ENCODE results near the gene FADS1. TPM values are rescaled to one million over a fixed set of nuclear protein-coding genes. Genes with fewer than 3 reads are reported as not detected.

The FADS1 gene
- 10 to 100 TPM; 25.7 to 27.1 TPM for total RNA-seq

DNA sequence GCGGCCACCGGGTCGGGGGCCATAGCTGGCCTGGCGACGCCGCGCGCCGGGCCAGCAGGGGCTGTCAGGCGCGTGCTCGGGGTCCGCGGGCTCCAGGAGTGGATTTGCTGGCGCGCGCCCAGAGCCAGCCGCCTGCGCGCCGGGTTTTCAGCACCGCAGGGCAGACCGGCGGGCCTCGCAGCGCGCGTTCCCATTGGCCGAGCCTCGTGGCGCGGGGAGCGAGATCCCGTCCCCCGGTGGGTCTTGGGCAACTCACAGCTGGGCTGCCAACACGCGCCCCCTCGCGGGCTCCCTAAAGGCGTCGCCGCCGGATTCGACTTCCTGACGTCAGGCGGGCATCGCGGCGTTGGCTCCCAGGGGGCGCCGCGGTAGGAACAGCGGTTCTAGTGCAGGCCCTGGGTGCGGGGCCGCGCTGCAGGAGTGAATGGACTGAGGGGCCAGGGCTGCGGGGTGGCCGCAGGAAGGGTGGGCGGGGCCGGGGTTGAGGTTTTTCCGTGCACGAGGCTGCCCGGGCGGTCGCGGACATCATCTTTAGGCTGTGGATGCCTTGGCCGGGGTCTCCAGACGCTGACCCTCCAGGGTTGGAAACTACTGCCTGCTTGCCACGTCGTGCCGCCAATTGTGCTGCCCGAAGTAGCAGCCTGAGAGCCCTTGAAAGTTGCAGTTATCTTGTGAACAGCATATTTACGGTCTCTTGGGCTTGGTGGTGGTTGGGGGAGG is at the start of gene FADS1:
TSS of gene FADS1 (minus strand) at position 268 of the 720 bp plus-strand sequence. CDS start at position 194, 74 bp downstream.
- POLR2A ChIA-PET: no interaction called here

DNA sequence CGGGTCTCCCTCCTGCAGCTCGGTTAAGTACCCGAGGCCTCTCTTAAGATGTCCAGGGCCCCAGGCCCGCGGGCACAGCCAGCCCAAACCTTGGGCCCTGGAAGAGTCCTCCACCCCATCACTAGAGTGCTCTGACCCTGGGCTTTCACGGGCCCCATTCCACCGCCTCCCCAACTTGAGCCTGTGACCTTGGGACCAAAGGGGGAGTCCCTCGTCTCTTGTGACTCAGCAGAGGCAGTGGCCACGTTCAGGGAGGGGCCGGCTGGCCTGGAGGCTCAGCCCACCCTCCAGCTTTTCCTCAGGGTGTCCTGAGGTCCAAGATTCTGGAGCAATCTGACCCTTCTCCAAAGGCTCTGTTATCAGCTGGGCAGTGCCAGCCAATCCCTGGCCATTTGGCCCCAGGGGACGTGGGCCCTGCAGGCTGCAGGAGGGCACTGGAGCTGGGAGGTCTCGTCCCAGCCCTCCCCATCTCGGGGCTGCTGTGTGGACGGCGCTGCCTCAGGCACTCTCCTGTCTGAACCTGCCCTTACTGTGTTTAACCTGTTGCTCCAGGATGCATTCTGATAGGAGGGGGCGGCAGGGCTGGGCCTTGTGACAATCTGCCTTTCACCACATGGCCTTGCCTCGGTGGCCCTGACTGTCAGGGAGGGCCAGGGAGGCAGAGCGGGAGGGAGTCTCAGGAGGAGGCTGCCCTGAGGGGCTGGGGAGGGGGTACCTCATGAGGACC is 49.6 kb upstream of the FADS1 start:
- ChIA-PET CTCF (interaction anchor here (0.6 to 1.5 kb wide), 3 partner anchors 12 to 141 kb away, joined by 3 to 4 read pairs (median 3); no protein-coding TSS in a partner anchor), POLR2A (no interaction called here)
- H3K36me3 Mint-ChIP-seq (ENCODE audit: low read depth): peaks cover 11% of the 10 kb centered on the region
- H3K4me1 Mint-ChIP-seq: peaks cover 5% of the 10 kb centered on the region
- peaks cover 2% of the 10 kb centered on the region for H3K27me3 Mint-ChIP-seq
- H3K27ac Mint-ChIP-seq: no peak overlapping the region
- H3K4me3 Mint-ChIP-seq: no peak overlapping the region
- DNase-seq: no peak
- H3K9me3 Mint-ChIP-seq: no peaks in the 10 kb centered on the region

More for the DNA sequence above, at the start of gene FADS1:
- H3K36me3 Mint-ChIP-seq (ENCODE audit: low read depth): peaks cover 25% of the 10 kb centered on the region
- H3K4me3 Mint-ChIP-seq: peak within 1 kb of the TSS; percentile 93
- peaks cover 17% of the 10 kb centered on the region for H3K4me1 Mint-ChIP-seq
- CTCF ChIA-PET: interaction anchor here (1.0 to 6.7 kb wide), 6 partner anchors 11 to 77 kb away, joined by 3 to 57 read pairs (median 13); partner anchors contain the start of genes FADS2, FEN1 and TMEM258
- H3K27ac Mint-ChIP-seq: peak within 1 kb of the TSS; percentile 94
- peak; percentile 85 for DNase-seq
- peaks cover 22% of the 10 kb centered on the region for H3K27me3 Mint-ChIP-seq
- no peaks in the 10 kb centered on the region for H3K9me3 Mint-ChIP-seq

DNA sequence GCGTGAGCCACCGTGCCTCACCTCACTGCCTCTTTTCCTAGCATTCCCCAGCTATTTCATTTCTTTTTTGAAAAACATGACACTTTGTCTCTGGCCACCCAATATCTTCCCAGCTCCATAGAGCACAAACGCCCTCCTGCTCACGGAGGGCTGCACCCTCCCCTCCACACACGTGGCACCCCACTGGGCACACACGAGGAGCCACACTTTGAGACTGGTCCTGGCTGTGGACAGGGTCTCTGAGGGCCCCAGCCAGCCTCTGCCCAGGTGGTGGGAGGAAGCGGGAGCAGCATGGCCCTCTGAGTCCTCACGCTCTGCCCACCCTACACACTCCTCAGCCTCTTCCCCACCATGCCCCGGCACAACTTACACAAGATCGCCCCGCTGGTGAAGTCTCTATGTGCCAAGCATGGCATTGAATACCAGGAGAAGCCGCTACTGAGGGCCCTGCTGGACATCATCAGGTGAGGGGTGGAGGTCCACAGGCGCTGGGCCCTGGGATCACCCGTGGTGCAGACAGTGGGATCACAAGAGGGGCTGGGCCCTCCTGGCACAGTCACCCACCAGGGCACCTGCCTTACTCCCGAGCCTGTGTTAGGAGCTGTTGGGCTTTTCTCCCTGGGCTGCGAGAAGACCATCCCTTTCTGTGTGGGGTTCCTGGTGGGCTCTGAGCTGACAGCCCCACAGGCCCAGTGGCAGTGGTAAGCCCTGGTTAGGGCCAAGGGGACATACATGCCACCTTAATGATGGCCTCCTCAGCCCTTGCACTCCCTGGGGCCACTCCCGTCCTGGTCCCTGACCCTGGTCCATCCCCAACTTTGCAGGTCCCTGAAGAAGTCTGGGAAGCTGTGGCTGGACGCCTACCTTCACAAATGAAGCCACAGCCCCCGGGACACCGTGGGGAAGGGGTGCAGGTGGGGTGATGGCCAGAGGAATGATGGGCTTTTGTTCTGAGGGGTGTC is 48.3 kb upstream of the FADS1 start:
- peaks cover 17% of the 10 kb centered on the region for H3K36me3 Mint-ChIP-seq (ENCODE audit: low read depth)
- ChIA-PET CTCF (interaction anchor here (1.0 kb wide), 1 partner anchor 50 kb away, joined by 3 read pairs; no protein-coding TSS in a partner anchor), POLR2A (no interaction called here)
- H3K27ac Mint-ChIP-seq: peak overlapping the region; percentile 19
- no peaks in the 10 kb centered on the region for H3K9me3 Mint-ChIP-seq
- H3K4me1 Mint-ChIP-seq: no peaks in the 10 kb centered on the region
- H3K27me3 Mint-ChIP-seq: no peaks in the 10 kb centered on the region
- no peak for DNase-seq
- no peak overlapping the region for H3K4me3 Mint-ChIP-seq

DNA sequence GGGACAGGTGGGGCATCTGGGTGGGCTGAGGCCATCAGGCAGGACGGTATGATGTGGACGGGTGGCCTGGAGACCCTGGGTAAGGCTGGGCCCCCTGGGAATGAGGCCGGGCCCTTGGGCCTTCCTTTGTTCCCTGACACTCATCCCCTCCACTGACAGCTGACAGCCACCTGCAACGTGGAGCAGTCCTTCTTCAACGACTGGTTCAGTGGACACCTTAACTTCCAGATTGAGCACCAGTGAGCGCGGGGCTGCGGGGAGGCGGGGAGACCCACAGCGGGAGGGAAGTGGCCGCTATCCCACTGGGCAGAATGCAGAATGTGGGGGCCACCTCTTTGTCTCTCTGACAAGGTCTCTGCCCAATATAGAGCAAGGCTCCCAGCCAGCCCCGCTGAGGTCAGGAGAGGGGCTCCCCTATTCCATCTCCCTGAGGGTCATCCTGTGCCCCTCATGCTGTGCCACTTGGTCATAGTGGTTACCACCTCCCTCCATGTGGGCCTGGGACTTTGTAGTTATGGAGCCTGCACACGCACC is 46.8 kb upstream of the FADS1 start:
- DNase-seq: no peak
- Mint-ChIP-seq H3K9me3 (no peaks in the 10 kb centered on the region), H3K4me3 (no peak overlapping the region), H3K4me1 (no peaks in the 10 kb centered on the region), H3K27ac (no peak overlapping the region), H3K36me3 (ENCODE audit: low read depth) (peaks cover 26% of the 10 kb centered on the region), H3K27me3 (no peaks in the 10 kb centered on the region)
- CTCF ChIA-PET: no interaction called here
- POLR2A ChIA-PET: no interaction called here

DNA sequence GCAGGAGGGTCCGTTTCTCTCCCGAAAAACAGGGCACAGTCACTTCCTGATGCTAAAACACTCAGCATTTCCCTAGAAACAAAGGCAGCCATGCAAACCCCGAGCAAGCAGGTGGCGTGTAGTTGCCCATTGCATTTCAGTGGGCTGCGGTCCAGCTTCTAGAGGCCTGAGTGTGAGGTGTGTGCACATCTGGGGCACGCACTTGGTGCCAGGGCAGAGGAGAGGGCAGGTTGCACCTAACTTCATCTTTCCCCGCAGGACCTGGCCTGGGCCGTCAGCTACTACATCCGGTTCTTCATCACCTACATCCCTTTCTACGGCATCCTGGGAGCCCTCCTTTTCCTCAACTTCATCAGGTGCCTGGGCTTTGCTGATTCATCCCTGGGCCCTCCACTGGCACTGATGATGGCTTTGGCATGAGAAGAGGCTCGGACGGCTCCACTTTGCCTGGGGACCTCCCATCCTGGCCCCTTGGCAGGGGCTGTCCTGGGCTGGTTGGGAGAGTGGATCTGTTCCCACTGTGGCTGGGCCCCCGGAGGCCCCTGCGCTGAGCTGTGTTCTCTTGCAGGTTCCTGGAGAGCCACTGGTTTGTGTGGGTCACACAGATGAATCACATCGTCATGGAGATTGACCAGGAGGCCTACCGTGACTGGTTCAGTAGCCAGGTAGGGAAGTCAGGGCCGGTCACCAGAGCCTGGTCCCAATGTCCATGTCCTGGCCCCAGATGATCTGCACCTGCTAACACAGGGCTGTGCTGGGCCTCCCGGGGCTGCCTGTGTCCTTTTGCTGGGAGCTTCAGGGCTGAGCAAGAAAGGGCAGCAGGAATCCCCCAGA is 46.1 kb upstream of the FADS1 start:
- no peak for DNase-seq
- Mint-ChIP-seq H3K4me1 (no peaks in the 10 kb centered on the region), H3K36me3 (ENCODE audit: low read depth) (peaks cover 26% of the 10 kb centered on the region), H3K27me3 (no peaks in the 10 kb centered on the region), H3K9me3 (no peaks in the 10 kb centered on the region), H3K4me3 (no peak overlapping the region), H3K27ac (no peak overlapping the region)
- ChIA-PET POLR2A (no interaction called here), CTCF (no interaction called here)

DNA sequence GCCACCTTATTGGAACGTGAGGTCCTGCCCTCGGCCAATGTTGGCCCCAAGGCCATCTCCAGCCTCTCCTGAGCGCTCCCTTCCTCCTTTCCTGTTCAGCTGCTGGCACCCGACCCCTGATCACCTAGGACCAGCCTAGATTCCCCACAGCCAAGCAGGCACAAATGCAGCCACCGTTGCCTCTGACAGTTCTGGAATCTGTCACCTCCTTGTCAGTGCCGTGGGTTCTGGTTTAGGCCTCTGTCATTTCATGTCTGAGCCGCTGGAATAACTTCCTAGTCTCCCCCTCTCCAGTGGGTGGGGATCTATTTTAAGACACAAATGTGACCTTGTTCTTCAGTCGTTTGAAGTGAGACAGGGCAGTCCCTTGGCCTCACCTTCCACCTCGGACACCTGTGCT is 44.8 kb upstream of the FADS1 start:
- Mint-ChIP-seq H3K36me3 (ENCODE audit: low read depth) (peaks cover 26% of the 10 kb centered on the region), H3K4me3 (no peak overlapping the region), H3K27me3 (no peaks in the 10 kb centered on the region), H3K27ac (no peak overlapping the region), H3K4me1 (no peaks in the 10 kb centered on the region), H3K9me3 (no peaks in the 10 kb centered on the region)
- no peak for DNase-seq
- ChIA-PET CTCF (no interaction called here), POLR2A (no interaction called here)

DNA sequence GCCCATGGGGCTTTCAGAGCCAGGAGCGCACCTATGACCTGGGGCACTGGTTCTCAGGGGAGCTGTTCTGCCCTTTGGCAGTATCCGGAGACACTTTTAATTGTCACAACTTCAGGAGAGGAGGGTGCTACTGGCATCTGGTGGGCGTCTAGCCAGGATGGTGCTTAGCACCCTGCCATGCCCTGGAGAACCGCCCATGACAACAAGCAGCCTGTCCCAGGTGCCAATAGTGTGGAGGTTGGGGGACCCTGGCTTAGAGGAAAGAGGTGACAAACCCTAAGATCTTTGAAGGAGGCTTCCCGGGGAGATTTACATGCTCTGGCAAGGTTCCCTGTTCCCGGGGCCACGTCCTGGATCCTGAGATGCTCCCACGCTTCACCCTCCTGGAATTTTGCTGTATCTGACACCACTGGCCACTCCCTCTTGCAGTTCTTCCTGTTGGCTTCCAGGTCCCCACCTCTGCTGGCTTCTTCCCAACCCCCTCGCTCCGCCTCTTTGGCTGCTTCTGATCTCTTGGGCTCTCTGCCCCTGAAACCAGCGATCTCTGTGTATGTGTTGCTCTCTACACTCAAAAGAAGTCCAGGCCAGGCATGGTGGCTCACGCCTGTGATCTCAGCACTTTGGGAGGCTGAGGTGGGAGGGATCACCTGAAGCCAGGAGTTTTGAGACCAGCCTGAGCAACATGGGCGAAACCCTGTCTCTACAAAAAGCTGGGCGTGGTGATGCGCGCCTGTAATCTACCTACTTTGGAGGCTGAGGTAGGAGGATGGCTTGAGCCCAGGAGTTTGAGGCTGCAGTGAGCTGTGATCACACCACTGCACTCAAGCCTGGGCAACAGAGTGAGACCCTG is 43.5 kb upstream of the FADS1 start:
- ChIA-PET CTCF (no interaction called here), POLR2A (no interaction called here)
- no peaks in the 10 kb centered on the region for H3K9me3 Mint-ChIP-seq
- H3K4me1 Mint-ChIP-seq: no peaks in the 10 kb centered on the region
- H3K27ac Mint-ChIP-seq: no peak overlapping the region
- no peak overlapping the region for H3K4me3 Mint-ChIP-seq
- H3K36me3 Mint-ChIP-seq (ENCODE audit: low read depth): peaks cover 24% of the 10 kb centered on the region
- no peak for DNase-seq
- H3K27me3 Mint-ChIP-seq: no peaks in the 10 kb centered on the region

DNA sequence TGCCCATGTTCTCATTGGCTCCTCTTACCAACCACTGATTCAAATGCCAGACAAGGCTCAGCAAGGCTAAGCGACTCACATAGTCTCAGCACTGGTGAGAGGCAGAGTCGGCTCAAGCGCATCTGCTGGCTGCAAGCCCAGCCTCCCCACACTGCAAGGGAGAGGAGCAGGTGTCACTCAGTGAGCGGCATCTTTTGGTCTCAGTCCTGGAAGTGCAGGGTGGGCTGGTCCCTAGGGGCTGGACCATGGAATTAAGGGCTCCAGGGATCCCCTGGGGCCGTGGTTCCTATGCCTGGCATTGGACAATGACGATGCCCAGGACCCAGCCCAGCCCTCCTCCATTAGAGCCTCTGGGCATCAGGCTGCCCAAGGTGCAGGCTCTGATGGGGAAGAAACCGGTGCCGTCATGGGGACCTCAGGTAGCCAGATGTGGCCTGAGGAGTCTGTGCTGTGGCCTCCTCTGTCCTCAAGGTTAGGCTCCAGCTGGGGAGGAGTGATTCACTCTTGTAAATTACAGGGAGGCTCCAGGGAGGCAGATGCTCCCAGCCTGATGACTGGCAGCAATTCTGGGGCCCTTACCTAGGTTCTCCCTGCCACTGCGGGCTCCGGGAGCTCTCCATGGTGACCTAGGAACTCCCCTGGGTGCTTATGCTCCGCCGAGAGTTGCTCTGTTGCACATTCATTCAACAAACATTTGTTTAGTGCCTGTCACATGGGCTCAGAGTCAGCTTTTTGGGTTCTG is 39.3 kb upstream of the FADS1 start:
- Mint-ChIP-seq H3K4me1 (peaks cover 1% of the 10 kb centered on the region), H3K36me3 (ENCODE audit: low read depth) (peaks cover 29% of the 10 kb centered on the region), H3K27ac (no peak overlapping the region), H3K9me3 (no peaks in the 10 kb centered on the region), H3K27me3 (no peaks in the 10 kb centered on the region), H3K4me3 (no peak overlapping the region)
- POLR2A ChIA-PET: no interaction called here
- CTCF ChIA-PET: interaction anchor here (2.6 kb wide), 1 partner anchor 14 kb away, joined by 7 read pairs; no protein-coding TSS in a partner anchor
- no peak for DNase-seq

DNA sequence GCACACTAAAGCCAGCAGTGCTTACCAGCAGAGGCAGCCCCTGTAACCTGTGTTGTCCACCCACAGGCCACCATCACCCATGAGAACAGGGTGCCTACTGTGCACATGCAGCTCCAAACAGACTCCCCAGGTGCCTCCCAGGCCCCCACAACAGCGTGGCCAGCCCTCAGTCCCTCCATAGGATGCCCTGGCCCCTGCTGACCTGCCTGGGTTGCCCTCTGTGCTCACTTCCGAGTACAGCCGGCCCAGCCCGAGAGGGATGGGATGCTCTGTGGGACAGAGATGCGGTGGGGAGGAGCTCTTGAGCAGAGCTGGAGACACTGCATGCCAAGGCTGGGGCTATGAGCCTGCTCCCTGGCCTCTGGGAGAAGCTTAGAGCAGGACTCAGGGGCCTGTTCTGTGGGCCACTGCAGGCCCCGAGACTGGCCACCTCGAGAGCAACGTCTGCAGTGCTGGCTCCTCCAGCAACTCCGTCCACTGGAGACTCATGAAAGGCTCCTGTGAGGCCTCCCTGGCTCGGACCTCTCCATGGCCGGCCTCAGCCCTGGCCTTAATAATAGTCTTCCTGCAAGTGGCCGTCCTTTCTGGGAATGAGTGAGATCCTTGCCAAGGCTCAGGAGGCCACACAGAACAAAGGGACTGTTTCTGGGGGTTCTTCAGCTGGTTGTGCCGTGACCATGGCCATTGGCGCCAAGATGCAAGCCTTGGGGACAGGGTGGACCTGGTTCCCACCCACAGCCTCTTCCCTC is 38.3 kb upstream of the FADS1 start:
- Mint-ChIP-seq H3K4me3 (no peak overlapping the region), H3K27ac (no peak overlapping the region), H3K4me1 (peaks cover 1% of the 10 kb centered on the region), H3K36me3 (ENCODE audit: low read depth) (peaks cover 29% of the 10 kb centered on the region), H3K27me3 (no peaks in the 10 kb centered on the region), H3K9me3 (no peaks in the 10 kb centered on the region)
- CTCF ChIA-PET: interaction anchor here (0.8 to 2.6 kb wide), 4 partner anchors 12 to 253 kb away, joined by 3 to 7 read pairs (median 3); no protein-coding TSS in a partner anchor
- POLR2A ChIA-PET: no interaction called here
- DNase-seq: no peak

DNA sequence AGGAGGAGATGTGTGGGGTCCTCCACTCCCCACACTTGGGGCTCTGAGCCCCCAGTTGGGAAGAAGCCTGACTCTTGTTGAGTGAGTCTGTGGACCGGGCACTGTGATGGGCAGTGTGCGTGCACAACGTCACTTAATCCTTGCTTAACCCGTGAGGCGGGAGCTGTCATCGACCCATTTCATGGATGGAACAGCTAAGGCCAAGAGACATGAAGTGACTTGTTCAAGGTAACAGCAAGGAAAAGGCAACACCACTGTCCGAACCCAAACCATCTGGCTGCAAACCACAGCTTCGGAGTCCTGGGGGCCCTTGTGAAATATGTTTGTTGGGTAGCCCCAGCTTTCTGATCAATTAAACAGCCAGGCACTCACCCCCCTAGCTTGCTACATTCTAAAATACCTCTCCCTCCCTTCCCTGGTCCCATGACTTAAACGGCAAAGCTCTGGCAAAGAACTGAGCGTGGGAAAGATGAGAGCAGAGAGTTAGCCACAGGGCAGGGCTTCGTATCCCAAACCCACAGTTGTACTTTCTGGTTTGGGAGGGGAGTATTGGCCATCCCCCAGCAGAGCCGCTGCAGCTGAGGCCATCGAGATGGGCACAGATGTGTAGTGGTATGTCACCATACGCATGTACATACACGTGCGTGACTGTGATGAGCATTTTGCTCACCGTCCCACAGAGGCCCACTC is 37.5 kb upstream of the FADS1 start:
- H3K4me1 Mint-ChIP-seq: peaks cover 1% of the 10 kb centered on the region
- no peak overlapping the region for H3K27ac Mint-ChIP-seq
- POLR2A ChIA-PET: no interaction called here
- CTCF ChIA-PET: interaction anchor here (0.7 to 2.6 kb wide), 5 partner anchors 13 to 479 kb away, joined by 3 to 7 read pairs (median 3); no protein-coding TSS in a partner anchor
- H3K27me3 Mint-ChIP-seq: no peaks in the 10 kb centered on the region
- no peak for DNase-seq
- H3K9me3 Mint-ChIP-seq: no peaks in the 10 kb centered on the region
- peaks cover 25% of the 10 kb centered on the region for H3K36me3 Mint-ChIP-seq (ENCODE audit: low read depth)
- no peak overlapping the region for H3K4me3 Mint-ChIP-seq
